K562 (cell line): Measurements from ENCODE around the gene TBC1D5. TPM values are rescaled to one million over a fixed set of nuclear protein-coding genes. Genes with fewer than 3 reads are reported as not detected.

Experiments
- CEBPG ChIP-seq, 3 experiments: fragments of 200-800 bp in 1 of 3; sonication (Bioruptor generic) in 1 of 3; sonication (generic) in 1 of 3; formaldehyde crosslinking in 1 of 3; IDR thresholded peaks in 2 of 3; conservative IDR thresholded peaks in 1 of 3; 2 replicates each; pipeline versions ENCODE4 v1.6.1 to v1.8.0; 2016 to 2022; ENCODE audit warnings: missing compliant biosample characterization in 2 of 3, missing genetic modification characterization in 2 of 3, mild to moderate bottlenecking in 1 of 3, missing genetic modification reagents in 1 of 3
- CHAMP1 ChIP-seq: fragments of 450-650 bp; IDR thresholded peaks from 2 replicates; pipeline ENCODE4 v1.6.1; 2016; ENCODE audit warnings: mild to moderate bottlenecking
- HOXB6 ChIP-seq: fragments of 250-450 bp; sonication (Bioruptor Pico); IDR thresholded peaks from 2 replicates; pipeline ENCODE4 v1.5.1; 2022; ENCODE audit warnings: mild to moderate bottlenecking, borderline replicate concordance
- KLF1 ChIP-seq: fragments of 450-650 bp; IDR thresholded peaks from 2 replicates; pipeline ENCODE4 v1.6.1; 2016; ENCODE audit warnings: missing genetic modification characterization, missing compliant biosample characterization
- NFE2L1 ChIP-seq: fragments of 450-650 bp; IDR thresholded peaks from 2 replicates; pipeline ENCODE4 v1.6.1; 2016; ENCODE audit warnings: missing genetic modification characterization, low read depth, mild to moderate bottlenecking, missing compliant biosample characterization, moderate library complexity, borderline replicate concordance
- PHB ChIP-seq: fragments of 250-450 bp; sonication (Bioruptor Pico); IDR thresholded peaks from 2 replicates; pipeline ENCODE4 v1.5.0; 2021
- SREBF2 ChIP-seq: sonication (generic); formaldehyde crosslinking; IDR thresholded peaks from 2 replicates; pipeline ENCODE4 v1.4.0; 2020; ENCODE audit warnings: mild to moderate bottlenecking, missing genetic modification reagents
- TCF7 ChIP-seq: sonication (generic); IDR thresholded peaks from 2 replicates; pipeline ENCODE4 v1.6.1; 2016; ENCODE audit warnings: antibody characterized with exemption, borderline replicate concordance
- ZBTB1 ChIP-seq: sonication (generic); formaldehyde crosslinking; IDR thresholded peaks from 2 replicates; pipeline ENCODE4 v1.8.1; 2023; ENCODE audit warnings: missing genetic modification reagents, low read depth, mild to moderate bottlenecking, borderline replicate concordance
- ZBTB34 ChIP-seq: fragments of 250-450 bp; sonication (Bioruptor Pico); IDR thresholded peaks from 2 replicates; pipeline ENCODE4 v1.8.0; 2021; ENCODE audit warnings: mild to moderate bottlenecking, moderate library complexity
- ZNF280B ChIP-seq: fragments of 250-450 bp; sonication (Bioruptor Pico); IDR thresholded peaks from 2 replicates; pipeline ENCODE4 v1.5.1; 2021; ENCODE audit warnings: mild to moderate bottlenecking
- ZNF318 ChIP-seq, 2 experiments: fragments of 450-650 bp; IDR thresholded peaks; 2 replicates each; pipeline ENCODE4 v1.6.1; 2016; ENCODE audit warnings: mild to moderate bottlenecking in 2 of 2, borderline replicate concordance in 1 of 2, low read depth in 1 of 2, moderate library complexity in 1 of 2
- polyA plus RNA-seq, 8 experiments: library from polyadenylated mRNA; depleted of rRNA in 4 of 8; stranded (reverse) in 5 of 8; unstranded in 3 of 8; fragments of >200 nt; fragmentation: Nextera tagmentation in 2 of 8; fragmentation: Illumina TruSeq in 1 of 8; extraction: Ambion mirVana in 2 of 8; extraction: Trizol in 1 of 8; gene quantifications; 2 replicates each; pipeline versions ENCODE4 v1.2.1 to v1.2.3, GENCODE V29; 2011 to 2014; ENCODE audit warnings: inconsistent platforms in 1 of 8, missing spikeins in 1 of 8
- total RNA-seq, 7 experiments: library from RNA; depleted of rRNA in 6 of 7; stranded (reverse); fragments of >200 nt in 6 of 7; fragmentation: Illumina TruSeq in 2 of 7; extraction: Trizol in 2 of 7; gene quantifications; 2 replicates each; pipeline versions ENCODE4 v1.2.1 to v1.2.3, GENCODE V29; 2011 to 2021; ENCODE audit warnings: low replicate concordance in 1 of 7

The TBC1D5 gene
- total and polyA plus RNA-seq, 9 of the 15 experiments (the other 6 are each of a cell fraction or from before 2014, with no cell fraction given) = 2.9 to 38.1 (median 25.6) TPM

- no peak for TF ChIP-seq ZBTB34 (CRISPR knock-in tag)
- TF ChIP-seq TCF7 = no peak
- TF ChIP-seq HOXB6 (CRISPR knock-in tag) = no peak
- no peak for TF ChIP-seq ZBTB1
- no peak for TF ChIP-seq CHAMP1
- TF ChIP-seq ZNF280B = no peak
- peak; percentile 54; the same call in 1 of the 2 replicates for TF ChIP-seq NFE2L1 (tag)
- no peak for TF ChIP-seq SREBF2 (CRISPR knock-in tag)
- TF ChIP-seq KLF1 (tag) = no peak
- TF ChIP-seq ZNF318 (IDR thresholded peaks at IDR 0.05; ENCODE audit: borderline replicate concordance in 1 of 2, low read depth in 1 of 2) = no peak
- 0 out of 2 replicates have a peak, but pooled peaks have one; percentile 14 for TF ChIP-seq CEBPG (CRISPR knock-in tag; IDR thresholded peaks at IDR 0.05)
- TF ChIP-seq CEBPG (tag; conservative IDR thresholded peaks at IDR 0.05 in 1 of 2, IDR thresholded peaks at IDR 0.05 in 1 of 2) = no peak
- TF ChIP-seq PHB (CRISPR knock-in tag) = no peak
Observed at GRCh38 chr3:17752876-17753631, 10.6 kb upstream of the TBC1D5 start (continued).
